HG03045 (cell line): Measurements from ENCODE around the gene SPDYE1.
"Not testable (repeated sequence)": the region's sequence is repeated elsewhere in the genome, so short reads cannot be mapped to it uniquely, and the experiment has no call there.

ENCODE experiments used
- ATAC-seq: cut with Tn5 transposase; IDR thresholded peaks from one replicate; pipeline ENCODE4 v1.9.1; 2021; ENCODE audit warnings: mild to moderate bottlenecking, moderate library complexity; ENCODE audit not compliant: unreplicated experiment

The SPDYE1 gene

GRCh38 chr7:43990829-43991228 lies 6.9 kb upstream of the SPDYE1 start:
- ATAC-seq, result not testable (repeated sequence)

- ATAC-seq, result peak; percentile 73
Observed at GRCh38 chr7:43992896-43993295, 4.8 kb upstream of the SPDYE1 start.

GRCh38 chr7:43994681-43995080 lies 3.0 kb upstream of the SPDYE1 start:
- not testable (repeated sequence) for ATAC-seq

- not testable (repeated sequence) for ATAC-seq
Observed at GRCh38 chr7:44012081-44012480, 14.4 kb downstream of the SPDYE1 start.

GRCh38 chr7:44015090-44015489 lies 17.4 kb downstream of the SPDYE1 start:
- not testable (repeated sequence) for ATAC-seq

GRCh38 chr7:44018857-44019807 lies 21.4 kb downstream of the SPDYE1 start:
- peak; percentile 93 for ATAC-seq

GRCh38 chr7:44019825-44020224 lies 22.1 kb downstream of the SPDYE1 start:
- not testable (repeated sequence) for ATAC-seq

- not testable (repeated sequence) for ATAC-seq
Observed at GRCh38 chr7:44022069-44022468, 24.4 kb downstream of the SPDYE1 start.

- not testable (repeated sequence) for ATAC-seq
Observed at GRCh38 chr7:44022796-44023467, 25.2 kb downstream of the SPDYE1 start.

- not testable (repeated sequence) for ATAC-seq
Observed at GRCh38 chr7:44029433-44029832, 31.7 kb downstream of the SPDYE1 start.

GRCh38 chr7:44030029-44030428 lies 32.3 kb downstream of the SPDYE1 start:
- not testable (repeated sequence) for ATAC-seq

GRCh38 chr7:44031319-44031718 lies 33.6 kb downstream of the SPDYE1 start:
- ATAC-seq, result not testable (repeated sequence)

GRCh38 chr7:44032031-44032430 lies 34.3 kb downstream of the SPDYE1 start:
- not testable (repeated sequence) for ATAC-seq

- ATAC-seq, result not testable (repeated sequence)
Observed at GRCh38 chr7:44033971-44034844, 36.5 kb downstream of the SPDYE1 start.

- ATAC-seq, result not testable (repeated sequence)
Observed at GRCh38 chr7:44036364-44036763, 38.7 kb downstream of the SPDYE1 start.

GRCh38 chr7:44037951-44038350 lies 40.3 kb downstream of the SPDYE1 start:
- not testable (repeated sequence) for ATAC-seq

GRCh38 chr7:44038553-44038952 lies 40.9 kb downstream of the SPDYE1 start:
- not testable (repeated sequence) for ATAC-seq

GRCh38 chr7:44038961-44039558 lies 41.4 kb downstream of the SPDYE1 start:
- ATAC-seq, result peak; percentile 74

- peak; percentile 8 for ATAC-seq
Observed at GRCh38 chr7:44039800-44040492, 42.2 kb downstream of the SPDYE1 start.

- ATAC-seq, result peak; percentile 41
Observed at GRCh38 chr7:44040493-44040891, 42.8 kb downstream of the SPDYE1 start.
